ENCODE measurements around the gene SMAD6.

DNA sequence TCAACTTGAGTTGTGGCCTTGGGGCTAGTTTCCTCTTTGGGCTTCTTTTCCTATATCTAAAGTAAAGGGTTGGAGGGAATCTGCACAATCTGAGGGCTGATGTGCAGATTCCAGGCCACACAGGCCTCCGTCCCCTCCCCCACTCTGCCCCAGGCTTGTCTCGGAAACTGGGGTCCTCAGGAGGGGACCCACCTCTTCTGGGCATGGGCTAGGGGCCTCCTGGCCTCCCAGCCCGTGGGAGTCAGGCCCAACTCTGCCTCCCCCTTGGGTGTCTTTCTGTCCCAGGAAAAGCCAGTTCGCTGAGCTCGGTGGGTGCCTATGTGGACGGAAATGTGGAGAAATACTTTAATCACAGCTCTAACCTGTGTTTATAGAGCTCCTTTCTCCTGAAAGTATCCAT lies 4.8 kb downstream of the SMAD6 start:
- TF ChIP-seq, protein P1, sequence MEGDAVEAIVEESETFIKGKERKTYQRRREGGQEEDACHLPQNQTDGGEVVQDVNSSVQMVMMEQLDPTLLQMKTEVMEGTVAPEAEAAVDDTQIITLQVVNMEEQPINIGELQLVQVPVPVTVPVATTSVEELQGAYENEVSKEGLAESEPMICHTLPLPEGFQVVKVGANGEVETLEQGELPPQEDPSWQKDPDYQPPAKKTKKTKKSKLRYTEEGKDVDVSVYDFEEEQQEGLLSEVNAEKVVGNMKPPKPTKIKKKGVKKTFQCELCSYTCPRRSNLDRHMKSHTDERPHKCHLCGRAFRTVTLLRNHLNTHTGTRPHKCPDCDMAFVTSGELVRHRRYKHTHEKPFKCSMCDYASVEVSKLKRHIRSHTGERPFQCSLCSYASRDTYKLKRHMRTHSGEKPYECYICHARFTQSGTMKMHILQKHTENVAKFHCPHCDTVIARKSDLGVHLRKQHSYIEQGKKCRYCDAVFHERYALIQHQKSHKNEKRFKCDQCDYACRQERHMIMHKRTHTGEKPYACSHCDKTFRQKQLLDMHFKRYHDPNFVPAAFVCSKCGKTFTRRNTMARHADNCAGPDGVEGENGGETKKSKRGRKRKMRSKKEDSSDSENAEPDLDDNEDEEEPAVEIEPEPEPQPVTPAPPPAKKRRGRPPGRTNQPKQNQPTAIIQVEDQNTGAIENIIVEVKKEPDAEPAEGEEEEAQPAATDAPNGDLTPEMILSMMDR (IDR thresholded peaks at IDR 0.05; ENCODE audit: low read depth, low read length): no peak
- TF ChIP-seq POLR2A (IDR thresholded peaks at IDR 0.05; ENCODE audit: extremely low read depth, insufficient read length): no peak
- TF ChIP-seq, protein P2, sequence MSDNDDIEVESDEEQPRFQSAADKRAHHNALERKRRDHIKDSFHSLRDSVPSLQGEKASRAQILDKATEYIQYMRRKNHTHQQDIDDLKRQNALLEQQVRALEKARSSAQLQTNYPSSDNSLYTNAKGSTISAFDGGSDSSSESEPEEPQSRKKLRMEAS (IDR thresholded peaks at IDR 0.05; ENCODE audit: low read depth, low read length): no peak
- no peak for TF ChIP-seq MYC (IDR thresholded peaks at IDR 0.05; ENCODE audit: low read depth, low read length)
